Esophagus squamous epithelium (tissue), 5 donors: Measurements from ENCODE around the gene CNNM2. TPM values are rescaled to one million over a fixed set of nuclear protein-coding genes. Genes with fewer than 3 reads are reported as not detected.

Experiments used
- DNase-seq: peaks from one replicate; lab custom pipeline; 2025; lab: John Stamatoyannopoulos, UW
- H3K27ac ChIP-seq, 4 donors: fragments of 200-600 bp; sonication (generic); one replicate each; pipeline ENCODE4 v1.5.1; 2016 to 2019; ENCODE audit warnings: mild to moderate bottlenecking in 1 of 4
- H3K27me3 ChIP-seq, 4 donors: fragments of 200-600 bp; sonication (generic); 1 replicate in 3 of 4; 2 replicates in 1 of 4; pipeline versions ENCODE4 v1.5.1 to v1.6.0; 2017 to 2021; ENCODE audit warnings: antibody characterized with exemption in 1 of 4
- H3K36me3 ChIP-seq, 3 donors: fragments of 200-600 bp; sonication (generic); one replicate each; pipeline ENCODE4 v1.5.1; 2016 to 2019
- H3K4me1 ChIP-seq, 3 donors: fragments of 200-600 bp; sonication (generic); one replicate each; pipeline ENCODE4 v1.5.1; 2017 to 2019
- H3K4me3 ChIP-seq, 4 donors: fragments of 200-600 bp; sonication (generic); 1 replicate in 3 of 4; 2 replicates in 1 of 4; pipeline ENCODE4 v1.5.1; 2016 to 2019; ENCODE audit warnings: mild to moderate bottlenecking in 2 of 4, moderate library complexity in 1 of 4
- H3K9me3 ChIP-seq, 3 donors: fragments of 200-600 bp; sonication (generic); one replicate each; pipeline ENCODE4 v1.5.1; 2016 to 2019
- POLR2A ChIP-seq, 4 donors: fragments of 450-650 bp; IDR thresholded peaks; one replicate each; pipeline ENCODE4 v1.6.1; 2017; ENCODE audit warnings: antibody characterized with exemption in 4 of 4, mild to moderate bottlenecking in 4 of 4, moderate library complexity in 3 of 4
- WGBS, 2 donors: methylation state at CpG; one replicate each; pipeline ENCODE4 v1.1.5; 2018; 5-methylcytosine and 5-hydroxymethylcytosine counted together
- intact Hi-C: fragments of 100-400 bp; cut with DNase I; formaldehyde crosslinking; loops from one replicate; pipeline ENCODE4 v1.15.0; 2022
- total RNA-seq, 4 donors: library from RNA; depleted of rRNA; stranded (reverse); fragments of >200 nt; gene quantifications; one replicate each; pipeline ENCODE4 v1.1.0, GENCODE V29; 2016
- TF ChIP-seq, protein P1 (sequence below), 6 experiments: fragments of 450-650 bp in 4 of 6; fragments of 200-600 bp in 2 of 6; sonication (generic) in 2 of 6; IDR thresholded peaks; one replicate each; pipeline ENCODE4 v1.5.1; 2016 to 2019; ENCODE audit warnings: antibody characterized with exemption in 6 of 6, mild to moderate bottlenecking in 4 of 6, moderate library complexity in 4 of 6
- donor health status: DM: yes; HTN: yes; CAD: no.

The CNNM2 gene
- total RNA-seq, 4 donors from 2014 or later, result 2.2 to 3.6 (median 2.6) TPM

GRCh38 chr10:102945449-102945848 is 27.4 kb downstream of the CNNM2 start:
- Histone ChIP-seq H3K27me3 (no peaks in the 10 kb centered on the region), H3K36me3 (no peaks in the 10 kb centered on the region), H3K4me1 (no peaks in the 10 kb centered on the region), H3K9me3 (no peaks in the 10 kb centered on the region), H3K27ac (no peak overlapping the region), H3K4me3 (no peak overlapping the region)
- intact Hi-C loops, result no loop called here
- DNase-seq, result no peak
- WGBS, 2 donors, result 89 to 98% methylated on average over 3 of the region's 3 CpGs
- TF ChIP-seq, protein P1, sequence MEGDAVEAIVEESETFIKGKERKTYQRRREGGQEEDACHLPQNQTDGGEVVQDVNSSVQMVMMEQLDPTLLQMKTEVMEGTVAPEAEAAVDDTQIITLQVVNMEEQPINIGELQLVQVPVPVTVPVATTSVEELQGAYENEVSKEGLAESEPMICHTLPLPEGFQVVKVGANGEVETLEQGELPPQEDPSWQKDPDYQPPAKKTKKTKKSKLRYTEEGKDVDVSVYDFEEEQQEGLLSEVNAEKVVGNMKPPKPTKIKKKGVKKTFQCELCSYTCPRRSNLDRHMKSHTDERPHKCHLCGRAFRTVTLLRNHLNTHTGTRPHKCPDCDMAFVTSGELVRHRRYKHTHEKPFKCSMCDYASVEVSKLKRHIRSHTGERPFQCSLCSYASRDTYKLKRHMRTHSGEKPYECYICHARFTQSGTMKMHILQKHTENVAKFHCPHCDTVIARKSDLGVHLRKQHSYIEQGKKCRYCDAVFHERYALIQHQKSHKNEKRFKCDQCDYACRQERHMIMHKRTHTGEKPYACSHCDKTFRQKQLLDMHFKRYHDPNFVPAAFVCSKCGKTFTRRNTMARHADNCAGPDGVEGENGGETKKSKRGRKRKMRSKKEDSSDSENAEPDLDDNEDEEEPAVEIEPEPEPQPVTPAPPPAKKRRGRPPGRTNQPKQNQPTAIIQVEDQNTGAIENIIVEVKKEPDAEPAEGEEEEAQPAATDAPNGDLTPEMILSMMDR (IDR thresholded peaks at IDR 0.05), result no peak
- no peak for TF ChIP-seq POLR2A (IDR thresholded peaks at IDR 0.05)

DNA sequence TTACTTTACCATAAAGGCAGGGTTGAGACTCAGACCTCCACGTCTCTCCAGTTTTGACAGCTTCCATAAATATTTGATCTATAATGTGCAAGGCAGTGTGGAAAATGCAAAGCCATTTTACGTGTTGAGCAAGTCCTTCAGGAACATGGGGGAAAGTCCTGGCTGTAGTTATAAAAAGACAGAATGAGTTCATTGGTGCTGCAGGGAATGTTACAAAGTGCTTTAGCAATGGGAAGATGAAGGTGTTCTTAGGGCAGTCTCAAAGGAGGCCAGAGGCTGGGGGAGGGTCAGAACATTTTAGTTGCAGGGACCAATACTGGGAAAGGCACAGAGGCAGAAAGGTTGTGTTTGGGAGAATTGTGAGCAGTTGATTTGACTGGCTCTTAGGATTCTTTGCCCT is 27.9 kb downstream of the CNNM2 start:
- Histone ChIP-seq H3K9me3 (no peaks in the 10 kb centered on the region), H3K27me3 (no peaks in the 10 kb centered on the region), H3K4me3 (no peak overlapping the region), H3K27ac (no peak overlapping the region), H3K36me3 (no peaks in the 10 kb centered on the region), H3K4me1 (no peaks in the 10 kb centered on the region)
- intact Hi-C loops, result no loop called here
- 94% methylated on average over 2 of the region's 2 CpGs for WGBS, 2 donors
- no peak for DNase-seq
- no peak for TF ChIP-seq POLR2A (IDR thresholded peaks at IDR 0.05)
- TF ChIP-seq, protein P1 (IDR thresholded peaks at IDR 0.05), result no peak

GRCh38 chr10:102946992-102947391 is 28.9 kb downstream of the CNNM2 start:
- no peak for DNase-seq
- H3K4me1 ChIP-seq, result no peaks in the 10 kb centered on the region
- H3K27me3 ChIP-seq, result no peaks in the 10 kb centered on the region
- intact Hi-C loops, result no loop called here
- H3K9me3 ChIP-seq, result no peaks in the 10 kb centered on the region
- H3K27ac ChIP-seq, result no peak overlapping the region
- 67 to 73% methylated on average over 2 of the region's 2 CpGs for WGBS, 2 donors
- H3K4me3 ChIP-seq, result no peak overlapping the region
- H3K36me3 ChIP-seq, result no peaks in the 10 kb centered on the region
- TF ChIP-seq POLR2A (IDR thresholded peaks at IDR 0.05), result no peak
- TF ChIP-seq, protein P1 (IDR thresholded peaks at IDR 0.05), result no peak

DNA sequence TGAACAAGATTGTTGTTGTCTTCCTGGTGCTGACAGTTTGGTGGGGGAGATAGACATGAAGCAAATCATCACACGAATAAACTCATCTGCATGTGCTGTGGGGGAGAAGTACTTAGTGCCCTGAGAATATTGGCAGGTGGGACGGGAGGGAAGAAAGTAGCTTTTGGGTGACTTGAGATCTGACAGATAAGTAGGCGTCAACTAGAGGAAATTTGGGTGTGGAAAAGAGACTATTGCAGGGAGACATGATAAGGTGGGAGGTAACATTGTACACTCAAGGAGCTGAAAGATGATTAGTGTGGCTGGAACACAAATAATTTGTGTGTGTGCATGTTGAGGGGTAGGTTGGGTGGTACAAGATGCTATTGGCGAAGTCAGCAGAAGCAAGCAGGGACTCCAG is 30.1 kb downstream of the CNNM2 start:
- no peaks in the 10 kb centered on the region for H3K4me1 ChIP-seq
- no peaks in the 10 kb centered on the region for H3K27me3 ChIP-seq
- DNase-seq, result no peak
- no peaks in the 10 kb centered on the region for H3K36me3 ChIP-seq
- H3K4me3 ChIP-seq, result no peak overlapping the region
- intact Hi-C loops, result no loop called here
- H3K27ac ChIP-seq, result no peak overlapping the region
- H3K9me3 ChIP-seq, result no peaks in the 10 kb centered on the region
- no peak for TF ChIP-seq POLR2A (IDR thresholded peaks at IDR 0.05)
- TF ChIP-seq, protein P1 (IDR thresholded peaks at IDR 0.05), result no peak
- WGBS, 2 donors, result 93 to 95% methylated on average over 4 of the region's 4 CpGs

GRCh38 chr10:102948786-102949185 is 30.7 kb downstream of the CNNM2 start:
- H3K36me3 ChIP-seq, result no peaks in the 10 kb centered on the region
- no peak for TF ChIP-seq POLR2A (IDR thresholded peaks at IDR 0.05)
- TF ChIP-seq, protein P1 (IDR thresholded peaks at IDR 0.05), result no peak
- intact Hi-C loops, result no loop called here
- no peak overlapping the region for H3K27ac ChIP-seq
- DNase-seq, result no peak
- 83 to 98% methylated on average over 3 of the region's 3 CpGs for WGBS, 2 donors
- no peak overlapping the region for H3K4me3 ChIP-seq
- H3K4me1 ChIP-seq, result no peaks in the 10 kb centered on the region
- no peaks in the 10 kb centered on the region for H3K9me3 ChIP-seq
- H3K27me3 ChIP-seq, result no peaks in the 10 kb centered on the region
